ENCODE results near the gene CREB3L4. TPM values are rescaled to one million over a fixed set of nuclear protein-coding genes. Genes with fewer than 3 reads are reported as not detected.

Gene CREB3L4
- total RNA-seq, result 10 to 100 TPM; 10.8 to 16.8 (median 10.9) TPM
- total RNA-seq (2013), result 16.0 TPM

GRCh38 chr1:153967107-153967999, at the start of gene CREB3L4:
Gene CREB3L4 (plus strand): TSS chr1:153967902. CDS start chr1:153968526, 624 bp downstream.
- Mint-ChIP-seq H3K27me3 (ENCODE audit: low read depth in 2 of 2) (no peaks in the 10 kb centered on the region), H3K36me3 (no peaks in the 10 kb centered on the region), H3K9me3 (no peaks in the 10 kb centered on the region), H3K4me3 (peak within 1 kb of the TSS; percentile 99), H3K27ac (peak within 1 kb of the TSS; percentile 95 to 98), H3K4me1 (peaks cover 53 to 58% of the 10 kb centered on the region in 2 donors)
- no peaks in the 10 kb centered on the region for H3K9me3 ChIP-seq (ENCODE audit: control insufficient read depth, insufficient read depth, low read length)
- H3K27me3 ChIP-seq (ENCODE audit: control insufficient read depth, insufficient read depth, low read length), result no peaks in the 10 kb centered on the region
- peak within 1 kb of the TSS; percentile 96 for H3K27ac ChIP-seq (ENCODE audit: low read length)
- under 1% methylated on average over 60 of the region's 60 CpGs for WGBS (ENCODE audit: insufficient coverage)
- peak within 1 kb of the TSS; percentile 93 for H3K4me3 ChIP-seq (ENCODE audit: low read length)
- DNase-seq, result peak; percentile 77 to 95
- peak; percentile 82 to 95 (median 87) for ATAC-seq
- TF ChIP-seq, protein P1, sequence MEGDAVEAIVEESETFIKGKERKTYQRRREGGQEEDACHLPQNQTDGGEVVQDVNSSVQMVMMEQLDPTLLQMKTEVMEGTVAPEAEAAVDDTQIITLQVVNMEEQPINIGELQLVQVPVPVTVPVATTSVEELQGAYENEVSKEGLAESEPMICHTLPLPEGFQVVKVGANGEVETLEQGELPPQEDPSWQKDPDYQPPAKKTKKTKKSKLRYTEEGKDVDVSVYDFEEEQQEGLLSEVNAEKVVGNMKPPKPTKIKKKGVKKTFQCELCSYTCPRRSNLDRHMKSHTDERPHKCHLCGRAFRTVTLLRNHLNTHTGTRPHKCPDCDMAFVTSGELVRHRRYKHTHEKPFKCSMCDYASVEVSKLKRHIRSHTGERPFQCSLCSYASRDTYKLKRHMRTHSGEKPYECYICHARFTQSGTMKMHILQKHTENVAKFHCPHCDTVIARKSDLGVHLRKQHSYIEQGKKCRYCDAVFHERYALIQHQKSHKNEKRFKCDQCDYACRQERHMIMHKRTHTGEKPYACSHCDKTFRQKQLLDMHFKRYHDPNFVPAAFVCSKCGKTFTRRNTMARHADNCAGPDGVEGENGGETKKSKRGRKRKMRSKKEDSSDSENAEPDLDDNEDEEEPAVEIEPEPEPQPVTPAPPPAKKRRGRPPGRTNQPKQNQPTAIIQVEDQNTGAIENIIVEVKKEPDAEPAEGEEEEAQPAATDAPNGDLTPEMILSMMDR (IDR thresholded peaks at IDR 0.05), result peak; percentile 36
- intact Hi-C loops (cut with micrococcal nuclease), result loop anchor here (1.0 to 10.0 kb wide), 5 partner anchors 9 to 257 kb away; partner anchors contain the start of genes CRTC2, GATAD2B, JTB and RPS27
- H3K4me1 ChIP-seq (ENCODE audit: control insufficient read depth, insufficient read depth, low read length), result peaks cover 47% of the 10 kb centered on the region
- H3K36me3 ChIP-seq (ENCODE audit: control insufficient read depth, insufficient read depth, low read length), result no peaks in the 10 kb centered on the region

DNA sequence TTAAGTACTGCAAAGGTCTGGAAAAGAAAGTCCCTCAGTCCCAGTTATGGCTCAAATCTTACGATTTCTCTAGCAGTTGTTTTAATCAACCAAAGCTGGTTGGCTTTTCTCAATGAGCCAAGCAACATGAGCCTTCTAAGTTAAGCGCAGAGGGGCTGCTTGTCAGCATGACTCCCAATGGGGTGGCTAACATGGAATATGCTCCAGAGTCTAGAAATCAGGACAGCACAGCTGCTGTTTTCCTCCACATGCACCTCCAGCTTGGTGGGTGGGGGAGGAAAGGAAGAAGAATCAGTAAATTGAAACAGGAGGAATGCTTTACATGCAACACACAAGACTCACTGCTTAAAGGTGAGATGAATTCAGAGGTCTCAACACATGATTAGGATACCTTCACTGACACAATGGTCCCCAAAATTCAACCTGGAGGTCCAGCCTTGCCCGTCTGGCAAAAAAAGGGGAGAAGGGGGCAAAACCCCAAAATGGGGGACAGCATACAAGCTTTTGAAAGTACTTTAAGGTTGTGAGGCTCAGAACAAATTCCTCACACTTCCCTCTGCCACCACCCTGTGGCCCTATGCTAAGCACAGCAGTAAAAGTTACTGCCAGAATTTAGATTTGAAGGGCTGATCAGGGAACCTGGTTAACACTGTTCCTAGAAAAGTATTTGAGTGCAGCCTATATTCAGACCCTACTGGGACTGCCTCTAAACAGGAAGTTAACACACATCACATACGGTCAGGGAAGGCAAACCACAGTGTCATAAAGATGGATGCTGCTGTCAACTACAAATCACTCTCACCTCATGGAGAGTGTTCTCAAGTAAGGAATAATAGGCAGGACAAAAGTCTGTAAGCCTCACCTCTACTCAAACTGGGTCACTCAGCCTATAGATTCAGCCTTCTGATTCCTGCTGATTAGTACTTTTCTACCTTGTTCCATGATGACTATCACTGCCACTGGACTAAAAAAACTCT, 47.5 kb upstream of the CREB3L4 start:
- DNase-seq (peak in 1 of 2 donors; percentile 65), ATAC-seq (peak in 1 of 3 donors; percentile 5)
- 46% methylated on average over 4 of the region's 4 CpGs for WGBS (ENCODE audit: insufficient coverage)
- Mint-ChIP-seq H3K9me3 (no peaks in the 10 kb centered on the region), H3K4me1 (peaks cover 60 to 65% of the 10 kb centered on the region in 2 donors), H3K27ac (peak overlapping the region; percentile 96 to 97), H3K36me3 (no peaks in the 10 kb centered on the region), H3K4me3 (peak overlapping the region; percentile 95), H3K27me3 (ENCODE audit: low read depth in 2 of 2) (no peaks in the 10 kb centered on the region)
- peak overlapping the region; percentile 65 for H3K27ac ChIP-seq (ENCODE audit: low read length)
- H3K9me3 ChIP-seq (ENCODE audit: control insufficient read depth, insufficient read depth, low read length), result no peaks in the 10 kb centered on the region
- intact Hi-C loops (cut with micrococcal nuclease), result loop anchor here (5.0 kb wide), 1 partner anchor 113 kb away; no protein-coding TSS in a partner anchor
- peaks cover 16% of the 10 kb centered on the region for H3K36me3 ChIP-seq (ENCODE audit: control insufficient read depth, insufficient read depth, low read length)
- peaks cover 34% of the 10 kb centered on the region for H3K4me1 ChIP-seq (ENCODE audit: control insufficient read depth, insufficient read depth, low read length)
- TF ChIP-seq, protein P1 (IDR thresholded peaks at IDR 0.05), result no peak
- no peak overlapping the region for H3K4me3 ChIP-seq (ENCODE audit: low read length)
- H3K27me3 ChIP-seq (ENCODE audit: control insufficient read depth, insufficient read depth, low read length), result no peaks in the 10 kb centered on the region

GRCh38 chr1:153921080-153921802, 46.5 kb upstream of the CREB3L4 start:
- peaks cover 11% of the 10 kb centered on the region for H3K36me3 ChIP-seq (ENCODE audit: control insufficient read depth, insufficient read depth, low read length)
- H3K4me1 ChIP-seq (ENCODE audit: control insufficient read depth, insufficient read depth, low read length), result peaks cover 34% of the 10 kb centered on the region
- no peaks in the 10 kb centered on the region for H3K27me3 ChIP-seq (ENCODE audit: control insufficient read depth, insufficient read depth, low read length)
- H3K27me3 Mint-ChIP-seq (ENCODE audit: low read depth in 2 of 2), result no peaks in the 10 kb centered on the region
- H3K36me3 Mint-ChIP-seq, result no peaks in the 10 kb centered on the region
- peak overlapping the region; percentile 95 for H3K4me3 Mint-ChIP-seq
- H3K9me3 Mint-ChIP-seq, result no peaks in the 10 kb centered on the region
- H3K4me1 Mint-ChIP-seq, result peaks cover 56 to 61% of the 10 kb centered on the region in 2 donors
- ATAC-seq, result no peak
- DNase-seq, result no peak
- intact Hi-C loops (cut with micrococcal nuclease), result loop anchor here (5.0 kb wide), 1 partner anchor 114 kb away; no protein-coding TSS in a partner anchor
- WGBS (ENCODE audit: insufficient coverage), result 23% methylated on average over 3 of the region's 3 CpGs
- H3K27ac Mint-ChIP-seq, result peak overlapping the region; percentile 96 to 97
- TF ChIP-seq, protein P1 (IDR thresholded peaks at IDR 0.05), result no peak
- no peaks in the 10 kb centered on the region for H3K9me3 ChIP-seq (ENCODE audit: control insufficient read depth, insufficient read depth, low read length)
- H3K27ac ChIP-seq (ENCODE audit: low read length), result peak overlapping the region; percentile 93
- H3K4me3 ChIP-seq (ENCODE audit: low read length), result peak overlapping the region; percentile 86

Data from natural killer cell (primary cell).